ENCODE measurements around the gene ETHE1.

The ETHE1 gene

DNA sequence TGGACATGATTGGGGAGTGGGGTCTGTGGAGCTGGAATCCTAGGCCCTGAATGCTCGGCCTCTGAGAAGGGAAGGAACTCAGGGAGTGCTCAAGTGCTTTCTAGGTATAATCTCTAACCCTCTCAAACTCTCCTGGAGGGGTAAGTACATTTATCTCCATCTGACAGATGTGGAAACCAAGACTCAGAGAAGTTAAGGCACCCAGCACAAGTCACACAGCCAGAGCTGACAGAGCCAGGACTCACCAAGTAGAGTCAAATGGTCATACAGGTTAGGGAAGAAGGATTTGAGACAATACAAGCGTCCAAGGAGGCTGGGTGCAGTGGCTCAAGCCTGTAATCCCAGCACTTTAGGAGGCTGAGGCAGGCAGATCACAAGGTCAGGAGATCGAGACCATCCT, 48.7 kb downstream of the ETHE1 start:
- Histone ChIP-seq H3K27me3 (no peaks in the 10 kb centered on the region), H3K27ac (no peak overlapping the region), H3K9ac (no peak overlapping the region), H3K4me1 (peaks cover 13 to 22% (median 19%) of the 10 kb centered on the region in 10 experiments), H4K20me1 (no peaks in the 10 kb centered on the region), H3K9me3 (replicated peaks in 1 of 11) (no peaks in the 10 kb centered on the region), H3K36me3 (peaks cover 0 to 30% (median 11%) of the 10 kb centered on the region in 11 experiments; a peak in 14 of 22 replicates), H3K4me2 (no peak overlapping the region), H3K4me3 (no peak overlapping the region)
- TF ChIP-seq Cebpa-rat (IDR thresholded peaks at IDR 0.05) = no peak

DNA sequence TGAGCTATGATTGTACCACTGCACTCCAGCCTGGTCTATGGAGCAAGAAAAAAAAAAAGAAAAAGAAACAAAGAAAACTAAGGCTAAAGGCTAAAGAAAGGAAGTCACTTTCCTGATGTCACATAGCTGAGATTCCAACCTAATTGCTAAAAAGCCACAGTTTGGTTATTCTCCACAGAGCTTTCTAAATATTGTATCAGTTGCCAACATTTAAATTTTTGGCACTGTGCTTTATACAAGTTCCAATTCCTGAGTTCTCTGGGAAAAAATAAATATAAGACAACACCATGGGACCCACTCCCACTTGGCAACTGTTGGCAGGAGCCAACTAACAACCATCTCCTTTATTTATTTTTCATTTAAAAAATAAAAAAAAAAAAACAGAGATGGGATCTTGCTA, 50.4 kb downstream of the ETHE1 start:
- Histone ChIP-seq H3K9me3 (replicated peaks in 1 of 11) (no peaks in the 10 kb centered on the region), H4K20me1 (no peaks in the 10 kb centered on the region), H3K4me3 (no peak overlapping the region), H3K27ac (no peak overlapping the region), H3K4me1 (peaks cover 13 to 33% (median 30%) of the 10 kb centered on the region in 10 experiments), H3K9ac (no peak overlapping the region), H3K36me3 (peaks cover 0 to 30% (median 11%) of the 10 kb centered on the region in 11 experiments; a peak in 14 of 22 replicates), H3K27me3 (no peaks in the 10 kb centered on the region), H3K4me2 (no peak overlapping the region)
- no peak for TF ChIP-seq Cebpa-rat (IDR thresholded peaks at IDR 0.05)

- Histone ChIP-seq H3K9ac (peak overlapping the region in 10 of 11 experiments; percentile 21 to 62 (median 39); a peak in 15 of 22 replicates), H3K36me3 (peaks cover 0 to 24% (median 11%) of the 10 kb centered on the region in 11 experiments; a peak in 14 of 22 replicates), H3K4me2 (peak overlapping the region; percentile 70 to 89 (median 79)), H3K9me3 (replicated peaks in 1 of 11) (no peaks in the 10 kb centered on the region), H3K4me1 (peaks cover 13 to 38% (median 35%) of the 10 kb centered on the region in 10 experiments), H3K27ac (peak overlapping the region in 9 of 11 experiments; percentile 10 to 60 (median 42); a peak in 11 of 22 replicates), H4K20me1 (no peaks in the 10 kb centered on the region), H3K27me3 (no peaks in the 10 kb centered on the region), H3K4me3 (peak overlapping the region; percentile 27 to 65 (median 47); a peak in 18 of 20 replicates)
- no peak for TF ChIP-seq Cebpa-rat (IDR thresholded peaks at IDR 0.05)
Observed at GRCh38 chr19:43474986-43475705, 51.9 kb downstream of the ETHE1 start.

DNA sequence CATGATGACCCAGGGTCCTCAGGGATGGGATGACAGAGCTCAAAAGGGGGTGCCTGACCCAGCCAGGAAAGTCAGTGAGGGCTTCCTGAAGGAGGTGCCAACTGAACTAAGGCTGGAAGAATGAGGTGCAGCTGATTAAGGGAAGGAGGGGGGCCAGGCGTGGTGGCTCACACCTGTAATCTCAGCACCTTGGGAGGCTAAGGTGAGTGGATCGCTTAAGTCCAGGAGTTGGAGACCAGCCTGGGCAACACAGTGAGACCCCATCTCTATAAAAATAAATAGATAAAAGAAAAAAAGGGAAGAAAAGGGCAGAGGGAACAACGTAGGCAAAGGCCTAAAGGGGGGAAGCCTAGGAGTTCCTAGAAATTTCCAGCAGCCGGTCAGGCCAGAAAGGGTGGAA, 52.5 kb downstream of the ETHE1 start:
- H3K4me2 ChIP-seq = peak overlapping the region; percentile 70 to 89 (median 79)
- H3K36me3 ChIP-seq = peaks cover 0 to 24% (median 11%) of the 10 kb centered on the region in 11 experiments; a peak in 14 of 22 replicates
- H3K27ac ChIP-seq = peak overlapping the region in 1 of 11 experiments; percentile 46; a peak in 3 of 22 replicates
- H3K4me3 ChIP-seq = peak overlapping the region in 4 of 10 experiments; percentile 49 to 65 (median 52); a peak in 2 of 20 replicates
- H3K9me3 ChIP-seq (replicated peaks in 1 of 11) = no peaks in the 10 kb centered on the region
- no peak for TF ChIP-seq Cebpa-rat (IDR thresholded peaks at IDR 0.05)
- peak overlapping the region in 3 of 11 experiments; percentile 26 to 27 (median 27); a peak in 3 of 22 replicates for H3K9ac ChIP-seq
- H4K20me1 ChIP-seq = no peaks in the 10 kb centered on the region
- peaks cover 13 to 43% (median 37%) of the 10 kb centered on the region in 10 experiments for H3K4me1 ChIP-seq
- H3K27me3 ChIP-seq = no peaks in the 10 kb centered on the region

GRCh38 chr19:43471091-43471490, 55.9 kb downstream of the ETHE1 start:
- peaks cover 0 to 3% (median 0%) of the 10 kb centered on the region in 11 experiments; a peak in 1 of 22 replicates for H3K36me3 ChIP-seq
- no peak overlapping the region for H3K27ac ChIP-seq
- H3K4me2 ChIP-seq = peak overlapping the region in 1 of 11 experiments; percentile 10; a peak in 1 of 22 replicates
- no peaks in the 10 kb centered on the region for H3K9me3 ChIP-seq (replicated peaks in 1 of 11)
- 0 out of 22 replicates have a peak overlapping the region, but pooled peaks of 1 of the 11 experiments have one; percentile 15 for H3K9ac ChIP-seq
- no peak for TF ChIP-seq Cebpa-rat (IDR thresholded peaks at IDR 0.05)
- no peaks in the 10 kb centered on the region for H4K20me1 ChIP-seq
- peaks cover 36 to 72% (median 59%) of the 10 kb centered on the region in 10 experiments for H3K4me1 ChIP-seq
- H3K4me3 ChIP-seq = no peak overlapping the region
- H3K27me3 ChIP-seq = no peaks in the 10 kb centered on the region

- no peaks in the 10 kb centered on the region for H4K20me1 ChIP-seq
Observed at GRCh38 chr19:43470288-43470687, 56.7 kb downstream of the ETHE1 start.

DNA sequence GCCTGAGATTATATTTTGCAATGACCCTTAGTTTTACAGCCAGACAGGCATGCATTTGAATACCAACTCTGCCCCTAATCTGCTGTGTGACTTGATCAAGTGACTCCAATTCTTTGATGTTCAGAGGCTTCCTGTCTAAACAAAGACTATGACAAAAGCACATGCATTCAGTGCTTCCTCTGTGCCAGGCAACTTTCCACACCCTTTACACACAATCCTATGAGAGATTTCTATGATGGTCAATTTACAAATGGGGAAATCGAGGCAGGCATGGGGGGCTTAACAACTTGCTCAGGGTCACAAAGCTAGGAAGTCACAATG, 57.9 kb downstream of the ETHE1 start:
- Histone ChIP-seq H3K27me3 (0 out of 22 replicates have a peak, but pooled peaks cover 0 to 4% (median 0%) of the 10 kb centered on the region in 11 experiments), H3K27ac (peak overlapping the region in 4 of 11 experiments; percentile 13 to 73 (median 48); a peak in 4 of 22 replicates), H3K36me3 (no peaks in the 10 kb centered on the region), H3K4me1 (peaks cover 29 to 72% (median 54%) of the 10 kb centered on the region in 10 experiments), H3K9me3 (replicated peaks in 1 of 11) (no peaks in the 10 kb centered on the region), H3K4me3 (no peak overlapping the region), H4K20me1 (no peaks in the 10 kb centered on the region), H3K9ac (no peak overlapping the region; a peak in 1 of 22 replicates), H3K4me2 (peak overlapping the region; percentile 25 to 86 (median 68); a peak in 19 of 22 replicates)
- no peak for TF ChIP-seq Cebpa-rat (IDR thresholded peaks at IDR 0.05)

More at GRCh38 chr19:43470288-43470687, 56.7 kb downstream of the ETHE1 start:
- H3K27ac ChIP-seq = no peak overlapping the region
- no peaks in the 10 kb centered on the region for H3K9me3 ChIP-seq (replicated peaks in 1 of 11)
- H3K36me3 ChIP-seq = no peaks in the 10 kb centered on the region
- no peak overlapping the region for H3K9ac ChIP-seq
- H3K4me3 ChIP-seq = no peak overlapping the region
- peaks cover 31 to 72% (median 53%) of the 10 kb centered on the region in 10 experiments for H3K4me1 ChIP-seq
- no peaks in the 10 kb centered on the region for H3K27me3 ChIP-seq
- TF ChIP-seq Cebpa-rat (IDR thresholded peaks at IDR 0.05) = no peak
- H3K4me2 ChIP-seq = no peak overlapping the region

DNA sequence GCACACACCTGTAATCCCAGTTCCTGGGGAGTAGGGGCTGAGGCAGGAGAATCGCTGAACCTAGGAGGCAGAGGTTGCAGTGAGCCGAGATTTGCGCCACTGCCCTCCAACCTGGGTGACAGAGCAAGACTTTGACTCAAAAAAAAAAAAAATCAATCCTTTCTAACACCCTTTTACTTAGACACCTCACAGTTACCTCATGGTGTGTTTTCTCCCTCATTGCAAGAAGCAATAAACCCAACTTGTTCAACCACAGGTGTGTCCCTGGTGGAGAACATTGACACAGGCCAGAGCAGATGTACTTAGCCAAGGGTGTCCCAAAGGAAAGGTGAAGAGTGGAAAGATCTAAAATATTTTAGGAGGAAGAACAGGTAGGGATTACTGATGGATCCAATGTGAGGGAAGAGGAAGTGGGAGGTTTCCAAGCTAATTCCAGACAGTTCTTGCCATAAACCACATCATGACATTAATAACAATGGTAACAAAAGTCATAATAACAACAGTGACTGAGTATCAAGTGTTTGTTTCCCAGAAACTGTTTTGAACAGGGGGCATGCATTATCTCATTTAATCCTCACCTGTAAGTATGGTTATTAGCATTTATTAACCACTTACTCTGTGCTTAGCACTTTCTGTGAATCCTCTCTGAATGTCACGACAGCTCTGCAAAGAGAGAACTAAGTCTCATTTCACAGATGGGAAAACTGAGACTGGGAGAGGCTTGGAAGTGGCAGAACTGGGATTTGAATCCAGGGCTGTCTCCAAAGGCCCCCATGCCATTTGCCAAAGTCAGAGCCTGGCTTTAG, 58.4 kb downstream of the ETHE1 start:
- H3K9me3 ChIP-seq (replicated peaks in 1 of 11) = no peaks in the 10 kb centered on the region
- no peak overlapping the region for H3K4me3 ChIP-seq
- TF ChIP-seq Cebpa-rat (IDR thresholded peaks at IDR 0.05) = no peak
- no peaks in the 10 kb centered on the region for H4K20me1 ChIP-seq
- no peaks in the 10 kb centered on the region for H3K36me3 ChIP-seq
- peak overlapping the region in 4 of 11 experiments; percentile 4 to 44 (median 22); a peak in 4 of 22 replicates for H3K9ac ChIP-seq
- 0 out of 22 replicates have a peak, but pooled peaks cover 0 to 4% (median 0%) of the 10 kb centered on the region in 11 experiments for H3K27me3 ChIP-seq
- peak overlapping the region in 8 of 11 experiments; percentile 33 to 73 (median 56); a peak in 16 of 22 replicates for H3K27ac ChIP-seq
- peaks cover 30 to 73% (median 56%) of the 10 kb centered on the region in 10 experiments for H3K4me1 ChIP-seq
- H3K4me2 ChIP-seq = peak overlapping the region; percentile 25 to 86 (median 68); a peak in 20 of 22 replicates

All from BLaER1 treated with 17β-estradiol and CSF1 and Interleukin-3, amounts not matched to agents 10 nM and 100 nM (cell line).